ENCODE results near the gene STYXL1. TPM values are rescaled to one million over a fixed set of nuclear protein-coding genes. Genes with fewer than 3 reads are reported as not detected.
"Not testable (repeated sequence)": the region's sequence is repeated elsewhere in the genome, so short reads cannot be mapped to it uniquely, and the experiment has no call there.

The STYXL1 gene
- total and polyA plus RNA-seq, 8 donors, result 13.3 to 47.6 (median 22.7) TPM

- WGBS, 2 donors, result 95% methylated on average over 6 of the region's 6 CpGs
- DNase-seq (peak in 1 of 6 donors; percentile 20), ATAC-seq (no peak), FAIRE-seq (no peak)
- no peak overlapping the region for H3K4me3 ChIP-seq
- no peaks in the 10 kb centered on the region for H3K36me3 ChIP-seq
- H3K4me1 ChIP-seq, result peaks cover 1 to 9% (median 4%) of the 10 kb centered on the region in 3 donors
- intact Hi-C loops (cut with DNase I), result no loop called here
- no peaks in the 10 kb centered on the region for H3K9me3 ChIP-seq
- no peaks in the 10 kb centered on the region for H3K27me3 ChIP-seq
- H3K27ac ChIP-seq, result no peak overlapping the region
- no peak for TF ChIP-seq CTCF (IDR thresholded peaks at IDR 0.05)
Measured at GRCh38 chr7:76040126-76040525, 7.7 kb downstream of the STYXL1 start.

- peak in 1 of 6 donors; percentile 33 for DNase-seq
- peak in 2 of 4 donors; percentile 25 to 46 for ATAC-seq
- no peak overlapping the region for H3K4me3 ChIP-seq
Measured at GRCh38 chr7:76037310-76037709, 10.5 kb downstream of the STYXL1 start.

GRCh38 chr7:76031964-76032363 lies 15.8 kb downstream of the STYXL1 start:
- intact Hi-C loops (cut with DNase I), result no loop called here
- Histone ChIP-seq H3K4me1 (no peaks in the 10 kb centered on the region), H3K27me3 (no peaks in the 10 kb centered on the region), H3K4me3 (no peak overlapping the region), H3K9me3 (no peaks in the 10 kb centered on the region), H3K27ac (no peak overlapping the region), H3K36me3 (no peaks in the 10 kb centered on the region)
- DNase-seq (peak in 1 of 6 donors; percentile 6), ATAC-seq (no peak), FAIRE-seq (no peak)
- TF ChIP-seq CTCF (IDR thresholded peaks at IDR 0.05), result no peak
- WGBS, 2 donors, result 97 to 100% methylated on average over 1 of the region's 1 CpG

More at GRCh38 chr7:76037310-76037709, 10.5 kb downstream of the STYXL1 start:
- TF ChIP-seq CTCF (IDR thresholded peaks at IDR 0.05), result no peak
- H3K36me3 ChIP-seq, result no peaks in the 10 kb centered on the region
- FAIRE-seq, result no peak
- 85 to 86% methylated on average over 5 of the region's 5 CpGs for WGBS, 2 donors
- no peaks in the 10 kb centered on the region for H3K9me3 ChIP-seq
- intact Hi-C loops (cut with DNase I), result no loop called here
- no peaks in the 10 kb centered on the region for H3K27me3 ChIP-seq
- no peak overlapping the region for H3K27ac ChIP-seq
- H3K4me1 ChIP-seq, result no peaks in the 10 kb centered on the region

- DNase-seq, result peak in 1 of 6 donors; percentile 21
- H3K4me3 ChIP-seq, ATAC-seq, H3K4me1 ChIP-seq, H3K27me3 ChIP-seq, FAIRE-seq, H3K9me3 ChIP-seq, H3K36me3 ChIP-seq, H3K27ac ChIP-seq: not testable (repeated sequence)
- WGBS, 2 donors, result 90 to 97% methylated on average over 7 of the region's 7 CpGs
- intact Hi-C loops (cut with DNase I), result loop anchor here in 1 of 3 donors (10.0 kb wide), 1 partner anchor 165 kb away; no protein-coding TSS in a partner anchor
Measured at GRCh38 chr7:76029682-76030081, 18.1 kb downstream of the STYXL1 start.

- Histone ChIP-seq H3K27ac (no peak overlapping the region), H3K27me3 (no peaks in the 10 kb centered on the region), H3K36me3 (peaks cover 0 to 13% (median 0%) of the 10 kb centered on the region in 3 donors), H3K4me1 (no peaks in the 10 kb centered on the region), H3K4me3 (no peak overlapping the region), H3K9me3 (no peaks in the 10 kb centered on the region)
- no peak for TF ChIP-seq CTCF (IDR thresholded peaks at IDR 0.05)
- FAIRE-seq, result no peak
- intact Hi-C loops (cut with DNase I), result loop anchor here (5.0 to 10.0 kb wide), 3 partner anchors 156 to 161 kb away; no protein-coding TSS in a partner anchor
- no peak for DNase-seq
- WGBS, 2 donors, result 67 to 69% methylated on average over 4 of the region's 4 CpGs
- peak in 2 of 4 donors; percentile 58 to 73 for ATAC-seq
Measured at GRCh38 chr7:76023002-76023401, 24.8 kb downstream of the STYXL1 start.
